GM23338 (cell line): Measurements from ENCODE around the gene PUDP. TPM values are rescaled to one million over a fixed set of nuclear protein-coding genes. Genes with fewer than 3 reads are reported as not detected.

Experiments used
- ATAC-seq: fragments of 200-7000 bp; cut with Tn5 transposase; 3 replicates; pipeline ENCODE4 v1.9.1; 2020
- DNase-seq: peaks from one replicate; pipeline ENCODE4 v3.0.0-alpha.2; 2015; ENCODE audit warnings: low spot score
- H2AFZ ChIP-seq: fragments of 200-600 bp; sonication (generic); 2 replicates; pipeline ENCODE4 v1.8.0; 2016; ENCODE audit warnings: antibody characterized with exemption, mild to moderate bottlenecking, moderate library complexity
- H3F3A ChIP-seq: fragments of 200-600 bp; sonication (generic); replicated peaks from 2 replicates; pipeline ENCODE4 v1.8.0; 2017; ENCODE audit warnings: antibody characterized with exemption, mixed run types, low read depth
- H3K27ac ChIP-seq: fragments of 200-600 bp; sonication (generic); 2 replicates; pipeline ENCODE4 v1.6.1; 2016; ENCODE audit warnings: low read depth
- H3K27me3 ChIP-seq: fragments of 200-600 bp; sonication (generic); 2 replicates; pipeline ENCODE4 v1.8.0; 2016; ENCODE audit warnings: mild to moderate bottlenecking, mixed run types, moderate library complexity; ENCODE audit not compliant: insufficient read depth
- H3K36me3 ChIP-seq: fragments of 200-600 bp; sonication (generic); 2 replicates; pipeline ENCODE4 v1.8.0; 2016; ENCODE audit warnings: mild to moderate bottlenecking; ENCODE audit not compliant: insufficient read depth
- H3K4me1 ChIP-seq: fragments of 200-600 bp; sonication (generic); 2 replicates; pipeline ENCODE4 v1.8.0; 2016; ENCODE audit warnings: mild to moderate bottlenecking, moderate library complexity; ENCODE audit not compliant: insufficient read depth
- H3K4me2 ChIP-seq: fragments of 200-600 bp; sonication (generic); 2 replicates; pipeline ENCODE4 v1.7.1; 2017; ENCODE audit warnings: mixed run types
- H3K4me3 ChIP-seq: fragments of 200-600 bp; sonication (generic); 2 replicates; pipeline ENCODE4 v1.6.1; 2016; ENCODE audit warnings: mixed run types
- H3K79me2 ChIP-seq: fragments of 200-600 bp; sonication (generic); replicated peaks from 2 replicates; pipeline ENCODE4 v1.8.0; 2017; ENCODE audit warnings: mild to moderate bottlenecking; ENCODE audit not compliant: insufficient read depth
- H3K9me2 ChIP-seq: fragments of 200-600 bp; sonication (generic); 2 replicates; pipeline ENCODE4 v1.8.0; 2017; ENCODE audit not compliant: insufficient read depth
- H4K20me1 ChIP-seq: fragments of 200-600 bp; sonication (generic); replicated peaks from 2 replicates; pipeline ENCODE4 v1.8.0; 2017; ENCODE audit warnings: mild to moderate bottlenecking; ENCODE audit not compliant: insufficient read depth
- H3K27ac Mint-ChIP-seq: 2 replicates; pipeline ENCODE4 v1.8.0; 2020; ENCODE audit warnings: inconsistent platforms, mild to moderate bottlenecking, moderate library complexity, mixed read lengths
- H3K27me3 Mint-ChIP-seq: 3 replicates; pipeline ENCODE4 v1.8.0; 2022; ENCODE audit warnings: low read depth, mild to moderate bottlenecking, moderate library complexity, mixed read lengths, inconsistent platforms; ENCODE audit not compliant: insufficient read depth, poor library complexity
- H3K36me3 Mint-ChIP-seq: 3 replicates; pipeline ENCODE4 v1.8.0; 2021; ENCODE audit warnings: low read depth, mild to moderate bottlenecking, inconsistent platforms, moderate library complexity, mixed read lengths
- H3K4me1 Mint-ChIP-seq: 3 replicates; pipeline ENCODE4 v1.8.0; 2020; ENCODE audit warnings: mild to moderate bottlenecking, inconsistent platforms, mixed read lengths
- H3K4me3 Mint-ChIP-seq: 3 replicates; pipeline ENCODE4 v1.8.0; 2021; ENCODE audit warnings: moderate library complexity, mild to moderate bottlenecking, inconsistent platforms, mixed read lengths
- H3K9me3 Mint-ChIP-seq: 3 replicates; pipeline ENCODE4 v1.8.0; 2020; ENCODE audit warnings: moderate library complexity, mild to moderate bottlenecking, inconsistent platforms, mixed read lengths
- CREB1 ChIP-seq: fragments of 250-450 bp; sonication (Bioruptor Pico); IDR thresholded peaks from 2 replicates; pipeline ENCODE4 v1.5.0; 2020; ENCODE audit warnings: low read depth, mild to moderate bottlenecking, moderate library complexity
- CTCF ChIP-seq, 2 experiments: fragments of 200-600 bp in 1 of 2; sonication (generic) in 1 of 2; conservative IDR thresholded peaks; 2 replicates each; pipeline versions ENCODE4 v1.5.1 to v1.6.1; 2016 to 2017; ENCODE audit warnings: antibody characterized with exemption in 2 of 2, low read depth in 2 of 2, mild to moderate bottlenecking in 2 of 2, moderate library complexity in 1 of 2
- ETS1 ChIP-seq: IDR thresholded peaks from 2 replicates; pipeline ENCODE4 v1.6.1; 2016; ENCODE audit warnings: antibody characterized with exemption
- EZH2 ChIP-seq: fragments of 200-600 bp; sonication (generic); IDR thresholded peaks from one replicate; pipeline ENCODE4 v1.8.0; 2017; ENCODE audit warnings: antibody characterized with exemption, mild to moderate bottlenecking, low read depth; ENCODE audit not compliant: unreplicated experiment
- EZH2phosphoT487 ChIP-seq: fragments of 200-600 bp; sonication (generic); IDR thresholded peaks from one replicate; pipeline ENCODE4 v1.8.1; 2018; ENCODE audit warnings: antibody characterized with exemption; ENCODE audit not compliant: unreplicated experiment
- JUNB ChIP-seq: IDR thresholded peaks from one replicate; pipeline ENCODE4 v1.6.1; 2016; ENCODE audit warnings: antibody characterized with exemption; ENCODE audit not compliant: unreplicated experiment
- STAT1 ChIP-seq: IDR thresholded peaks from one replicate; pipeline ENCODE4 v1.6.1; 2016; ENCODE audit warnings: antibody characterized with exemption; ENCODE audit not compliant: unreplicated experiment
- ZNF114 ChIP-seq: fragments of 250-450 bp; sonication (Bioruptor Pico); IDR thresholded peaks from 2 replicates; pipeline ENCODE4 v1.5.0; 2020; ENCODE audit warnings: mild to moderate bottlenecking, moderate library complexity
- ZNF462 ChIP-seq: fragments of 250-450 bp; sonication (Bioruptor Pico); IDR thresholded peaks from 2 replicates; pipeline ENCODE4 v1.5.0; 2020; ENCODE audit warnings: mild to moderate bottlenecking, moderate library complexity
- polyA plus RNA-seq: library from polyadenylated mRNA; unstranded; fragments of >200 nt; fragmentation: Nextera tagmentation; extraction: Ambion mirVana; gene quantifications from 2 replicates; pipeline ENCODE4 v1.2.1, GENCODE V29; 2016
- total RNA-seq: library from RNA; depleted of rRNA; stranded (reverse); fragments of >200 nt; shearing (Covaris generic); gene quantifications from 2 replicates; pipeline ENCODE4 v1.2.3, GENCODE V29; 2014

Gene PUDP
- total and polyA plus RNA-seq, 2 experiments from 2014 or later, result 17.2 to 22.4 TPM

- TF ChIP-seq ZNF462 (CRISPR knock-in tag) (no peak), STAT1 (no peak), EZH2 (no peak), ETS1 (no peak), EZH2phosphoT487 (no peak), CREB1 (no peak), CTCF (conservative IDR thresholded peaks at IDR 0.05; ENCODE audit: low read depth in 2 of 2) (no peak)
Measured at GRCh38 chrX:7065473-7065872, 82.5 kb downstream of the PUDP start (continued).

- no peak overlapping the region for H3K4me3 Mint-ChIP-seq
- H3K27ac Mint-ChIP-seq, result no peak overlapping the region
- no peaks in the 10 kb centered on the region for H3K27me3 ChIP-seq
- no peaks in the 10 kb centered on the region for H3K4me1 ChIP-seq
- no peaks in the 10 kb centered on the region for H3K36me3 ChIP-seq
- H3K27me3 Mint-ChIP-seq, result peaks cover 5% of the 10 kb centered on the region
- no peak overlapping the region for H2AFZ ChIP-seq
- H3F3A ChIP-seq, result no peaks in the 10 kb centered on the region
- DNase-seq (no peak), ATAC-seq (no peak)
- H3K4me2 ChIP-seq, result no peak overlapping the region
- H3K9me3 Mint-ChIP-seq, result peaks cover 8% of the 10 kb centered on the region; the same call in 2 of the 3 replicates
- no peak overlapping the region for H3K27ac ChIP-seq
- H4K20me1 ChIP-seq, result no peaks in the 10 kb centered on the region
- no peaks in the 10 kb centered on the region for H3K79me2 ChIP-seq
- H3K4me3 ChIP-seq, result no peak overlapping the region
- no peaks in the 10 kb centered on the region for H3K9me2 ChIP-seq
- H3K36me3 Mint-ChIP-seq, result peaks cover 24% of the 10 kb centered on the region; the same call in 2 of the 3 replicates
- H3K4me1 Mint-ChIP-seq, result no peaks in the 10 kb centered on the region
- TF ChIP-seq JUNB (no peak), EZH2 (no peak), CREB1 (no peak), ZNF114 (CRISPR knock-in tag) (no peak)
Measured at GRCh38 chrX:7062903-7063302, 85.0 kb downstream of the PUDP start.
